CD4-positive, alpha-beta T cell treated with Interleukin-12 subunit alpha and Interleukin-12 subunit beta, for 1 hour (primary cell): Measurements from ENCODE around the gene PPP2R3A.

Experiments used
- DNase-seq: peaks from one replicate; pipeline ENCODE4 v3.0.0-alpha.2; 2020

PPP2R3A gene

DNA sequence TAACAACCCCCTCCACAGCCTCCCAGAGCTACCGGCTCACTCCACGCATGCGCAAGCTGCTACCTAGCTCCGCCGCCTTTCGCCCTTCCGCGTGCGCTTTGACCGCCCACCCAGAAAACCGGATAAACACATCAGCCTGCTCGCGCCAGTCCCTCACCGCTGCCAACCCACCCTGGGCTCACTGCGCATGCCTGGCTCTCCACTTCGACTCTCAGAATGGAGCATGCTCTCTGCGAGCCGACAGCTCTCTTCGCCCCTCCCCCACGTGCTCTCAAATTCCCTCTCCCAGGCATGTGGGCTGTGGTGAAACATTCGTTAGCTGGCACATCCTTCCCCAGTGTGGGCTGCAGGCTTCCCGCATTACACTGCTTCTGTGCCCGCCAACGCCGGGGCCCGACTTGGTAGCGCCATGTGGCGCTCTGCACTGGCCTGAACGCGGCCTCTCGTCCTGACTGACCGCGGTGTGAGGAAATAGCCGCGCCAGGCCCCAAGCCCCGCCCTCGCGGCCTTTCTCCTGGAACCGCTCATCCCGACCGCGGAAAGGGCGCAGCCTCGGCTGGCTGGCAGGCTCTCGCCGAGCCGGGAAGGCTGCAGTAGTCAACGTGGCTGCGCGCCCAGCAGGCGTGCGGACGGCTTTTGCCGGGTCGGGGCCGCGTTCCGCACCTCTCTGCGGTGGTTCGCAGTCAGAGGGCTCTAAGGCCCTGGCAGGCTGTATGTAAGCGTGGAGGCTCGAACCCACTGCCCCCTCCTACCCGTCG lies 231.1 kb downstream of the PPP2R3A start:
- DNase-seq = peak; percentile 98

DNA sequence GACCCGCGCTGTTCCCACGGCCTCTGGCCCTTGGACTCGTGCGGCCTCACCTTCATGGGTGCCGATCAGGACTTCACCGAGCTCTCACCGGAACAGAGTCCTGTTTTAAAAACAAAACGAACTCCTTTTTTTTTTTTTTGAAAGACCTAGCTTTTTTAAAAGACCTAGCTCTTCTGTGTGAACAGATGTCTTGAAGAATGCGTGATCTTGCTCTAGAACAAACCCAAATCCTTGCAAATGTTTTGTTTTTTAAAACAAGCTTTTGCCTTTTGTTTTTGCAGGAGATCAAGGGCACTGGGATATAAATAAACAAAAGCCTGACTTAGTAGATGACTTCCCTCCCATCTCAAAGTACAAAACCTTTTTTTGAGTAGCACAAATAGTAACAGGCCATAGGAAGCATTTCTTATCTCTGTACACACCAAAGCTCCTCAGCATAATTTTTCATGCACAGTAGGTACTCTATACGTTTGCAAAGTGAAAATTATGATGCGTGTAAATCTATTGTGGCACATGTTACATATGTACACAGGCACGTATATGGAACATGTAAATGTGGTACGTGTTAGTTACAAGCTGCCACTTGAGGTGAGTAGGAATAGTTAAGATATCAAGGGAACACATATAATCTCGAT lies 231.7 kb downstream of the PPP2R3A start:
- no peak for DNase-seq
